HCT116 (cell line): Measurements from ENCODE around the gene TEX30. TPM values are rescaled to one million over a fixed set of nuclear protein-coding genes. Genes with fewer than 3 reads are reported as not detected.

Experiments
- ATAC-seq: fragments of 200-7000 bp; cut with Tn5 transposase; 2 replicates; pipeline ENCODE4 v1.9.1; 2020; ENCODE audit warnings: mild to moderate bottlenecking, moderate library complexity
- BruUV-seq: library from RNA; stranded (reverse); fragments of 400-500 nt; replicated peaks from 2 replicates; lab custom pipeline; 2021; lab: Mats Ljungman, UMichigan
- CTCF ChIA-PET: fragments of 300-600 bp; sonication (Branson Sonifier 250); formaldehyde crosslinking; loops from one replicate; lab custom pipeline; 2021; ENCODE audit warnings: antibody characterized with exemption; lab: Charles Lee
- POLR2A ChIA-PET: fragments of 300-600, 350-600 bp; sonication (Branson Sonifier 250); formaldehyde crosslinking; loops from one replicate; lab custom pipeline; 2021; ENCODE audit warnings: antibody characterized with exemption; lab: Charles Lee
- RAD21 ChIA-PET, 2 experiments: fragments of 300-600 bp; sonication (Branson Sonifier 250); formaldehyde crosslinking; loops; one replicate each; lab custom pipeline; 2023; ENCODE audit warnings: low total read pairs in 2 of 2; ENCODE audit not compliant: uncharacterized antibody in 2 of 2, unreplicated experiment in 2 of 2, low non-redundant PET in 1 of 2; lab: Charles Lee
- DNase-seq: peaks from one replicate; pipeline ENCODE4 v3.0.0-alpha.2; 2010; ENCODE audit warnings: low read depth, low spot score
- H2AFZ ChIP-seq: fragments of 200-600 bp; shearing (Covaris generic), sonication (generic); 2 replicates; pipeline ENCODE4 v1.6.1; 2017; ENCODE audit warnings: low read depth, mixed run types, mixed read lengths, antibody characterized with exemption, low read length; ENCODE audit not compliant: poor library complexity, severe bottlenecking
- H3K27ac ChIP-seq: 2 replicates; pipeline ENCODE4 v1.5.1; 2012; ENCODE audit warnings: low read depth, low read length
- H3K27me3 ChIP-seq: fragments of 200-600 bp; sonication (generic); 2 replicates; pipeline ENCODE4 v1.6.1; 2016; ENCODE audit warnings: mixed run types, low read length, mixed read lengths; ENCODE audit not compliant: insufficient read depth
- H3K36me3 ChIP-seq, 2 experiments: fragments of 200-500 bp in 1 of 2; fragments of 200-600 bp in 1 of 2; sonication (Bioruptor generic) in 1 of 2; sonication (generic) in 1 of 2; 2 replicates each; pipeline versions ENCODE4 v1.5.1 to v1.6.1; 2014 to 2016; ENCODE audit warnings: low read length in 2 of 2, inconsistent platforms in 1 of 2, mixed read lengths in 1 of 2, mixed run types in 1 of 2; ENCODE audit not compliant: insufficient read depth in 2 of 2, control insufficient read depth in 1 of 2
- H3K4me1 ChIP-seq, 2 experiments: fragments of 200-600 bp in 1 of 2; sonication (generic) in 1 of 2; 2 replicates each; pipeline versions ENCODE4 v1.5.1 to v1.6.1; 2012 to 2017; ENCODE audit warnings: low read length in 2 of 2, inconsistent platforms in 1 of 2, mild to moderate bottlenecking in 1 of 2, mixed read lengths in 1 of 2, mixed run types in 1 of 2, moderate library complexity in 1 of 2; ENCODE audit not compliant: insufficient read depth in 2 of 2, control insufficient read depth in 1 of 2
- H3K4me2 ChIP-seq: fragments of 200-600 bp; sonication (generic); 2 replicates; pipeline ENCODE4 v1.6.1; 2017; ENCODE audit warnings: mixed run types, low read length, mixed read lengths
- H3K4me3 ChIP-seq, 2 experiments: fragments of 200-600 bp in 1 of 2; sonication (generic) in 1 of 2; replicated peaks in 1 of 2; 2 replicates each; pipeline ENCODE4 v1.5.1; 2011 to 2016; ENCODE audit warnings: low read length in 2 of 2, control low read depth in 1 of 2, low read depth in 1 of 2, mild to moderate bottlenecking in 1 of 2, mixed read lengths in 1 of 2, mixed run types in 1 of 2
- H3K79me2 ChIP-seq: fragments of 200-600 bp; sonication (generic); 2 replicates; pipeline ENCODE4 v1.6.1; 2017; ENCODE audit warnings: mild to moderate bottlenecking, mixed run types, low read length, moderate library complexity, mixed read lengths; ENCODE audit not compliant: insufficient read depth
- H3K9ac ChIP-seq: fragments of 200-600 bp; sonication (generic); 2 replicates; pipeline ENCODE4 v1.6.1; 2016; ENCODE audit warnings: low read length, mixed read lengths
- H3K9me2 ChIP-seq: fragments of 200-600 bp; sonication (generic), shearing (Covaris generic); 2 replicates; pipeline ENCODE4 v1.6.1; 2017; ENCODE audit warnings: mixed run types, mild to moderate bottlenecking, moderate library complexity; ENCODE audit not compliant: insufficient read depth
- H3K9me3 ChIP-seq, 2 experiments: fragments of 200-500 bp in 1 of 2; fragments of 200-600 bp in 1 of 2; sonication (Bioruptor generic) in 1 of 2; sonication (generic) in 1 of 2; 2 replicates each; pipeline ENCODE4 v1.6.1; 2014 to 2017; ENCODE audit warnings: low read length in 2 of 2, mixed read lengths in 2 of 2, inconsistent platforms in 1 of 2, low read depth in 1 of 2, mild to moderate bottlenecking in 1 of 2, mixed run types in 1 of 2, moderate library complexity in 1 of 2; ENCODE audit not compliant: control insufficient read depth in 1 of 2, insufficient read depth in 1 of 2
- H4K20me1 ChIP-seq: fragments of 200-600 bp; sonication (generic), shearing (Covaris generic); 2 replicates; pipeline ENCODE4 v1.6.1; 2017; ENCODE audit warnings: mixed run types, mild to moderate bottlenecking, moderate library complexity; ENCODE audit not compliant: insufficient read depth
- ATF3 ChIP-seq: IDR thresholded peaks from 2 replicates; pipeline ENCODE4 v1.6.1; 2012
- CBX3 ChIP-seq: IDR thresholded peaks from 2 replicates; pipeline ENCODE4 v1.6.1; 2012; ENCODE audit warnings: low read depth
- CEBPB ChIP-seq: IDR thresholded peaks from 2 replicates; pipeline ENCODE4 v1.6.1; 2012; ENCODE audit warnings: low read depth
- EGR1 ChIP-seq: IDR thresholded peaks from 2 replicates; pipeline ENCODE4 v1.6.1; 2012; ENCODE audit warnings: low read depth
- FOSL1 ChIP-seq: IDR thresholded peaks from 2 replicates; pipeline ENCODE4 v1.6.1; 2012; ENCODE audit warnings: low read depth
- POLR2A ChIP-seq: IDR thresholded peaks from 2 replicates; pipeline ENCODE4 v1.7.0; 2011; ENCODE audit warnings: borderline replicate concordance; ENCODE audit not compliant: insufficient read depth, insufficient read length; ENCODE audit errors: extremely low read depth
- RAD21 ChIP-seq: IDR thresholded peaks from 2 replicates; pipeline ENCODE4 v1.6.1; 2012; ENCODE audit warnings: low read depth, mild to moderate bottlenecking
- ZFX ChIP-seq: fragments of 450-650 bp; IDR thresholded peaks from 2 replicates; pipeline ENCODE4 v1.6.1; 2017
- ZNF274 ChIP-seq: fragments of 200-500 bp; sonication (Bioruptor generic); IDR thresholded peaks from 2 replicates; pipeline ENCODE4 v1.6.1; 2014; ENCODE audit warnings: mild to moderate bottlenecking, low read depth, low read length, inconsistent platforms
- intact Hi-C: fragments of 100-400 bp; cut with micrococcal nuclease; formaldehyde crosslinking; loops from 2 replicates; pipeline ENCODE4 v1.10.0; 2022
- total RNA-seq: library from RNA; stranded (reverse); gene quantifications from one replicate; pipeline ENCODE4 v1.2.1, GENCODE V29; 2021; ENCODE audit not compliant: unreplicated experiment

Gene TEX30
- total RNA-seq, 1 experiment from 2014 or later: 22.3 TPM

DNA sequence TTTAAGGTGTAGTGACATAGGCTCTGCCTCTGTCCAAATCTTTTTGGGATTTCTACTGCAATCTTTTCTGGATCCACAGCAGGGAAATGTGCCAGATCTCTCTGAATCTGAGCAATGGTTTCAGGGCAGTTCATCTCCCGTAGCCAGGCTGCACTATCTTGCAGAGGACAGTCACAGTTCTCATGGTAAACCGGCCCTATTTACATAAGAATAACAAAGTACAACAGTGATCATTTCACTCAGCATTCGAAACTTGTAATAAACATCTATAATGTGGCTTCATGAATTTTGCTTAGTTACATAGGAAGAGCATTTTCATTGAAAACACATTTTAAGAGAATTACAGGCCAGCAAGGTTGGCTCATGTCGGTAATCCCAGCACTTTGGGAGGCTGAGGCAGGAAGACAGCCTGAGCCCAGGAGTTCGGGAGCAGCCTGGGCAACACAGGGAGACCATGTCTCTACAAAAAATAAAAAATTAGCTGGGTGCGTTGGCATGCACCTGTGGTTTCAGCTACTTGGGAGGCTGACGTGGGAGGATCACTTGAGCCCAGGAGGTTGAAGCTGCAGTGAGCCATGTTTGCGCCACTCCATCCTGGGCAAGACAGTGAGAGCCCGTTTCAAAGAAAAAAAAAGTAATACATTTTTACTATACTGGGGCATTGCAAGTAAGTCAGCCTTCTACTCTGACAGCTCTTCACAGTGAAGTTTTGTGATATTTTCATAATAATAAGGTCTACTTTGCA lies 20.2 kb upstream of the TEX30 start:
- ATAC-seq (no peak), DNase-seq (no peak)
- intact Hi-C loops: no loop called here
- Histone ChIP-seq H3K4me3 (no peak overlapping the region), H3K9me2 (no peaks in the 10 kb centered on the region), H3K9ac (no peak overlapping the region), H3K36me3 (peaks cover 0 to 2% of the 10 kb centered on the region in 2 experiments; a peak in 1 of 4 replicates), H4K20me1 (no peaks in the 10 kb centered on the region), H3K4me1 (peaks cover 6% of the 10 kb centered on the region in 2 experiments), H3K27ac (no peak overlapping the region), H3K4me2 (no peak overlapping the region), H3K27me3 (no peaks in the 10 kb centered on the region), H2AFZ (no peak overlapping the region), H3K79me2 (no peaks in the 10 kb centered on the region), H3K9me3 (no peaks in the 10 kb centered on the region)
- RAD21 ChIA-PET: no interaction called here
- no peak for TF ChIP-seq ZFX
- no peak for TF ChIP-seq POLR2A
- TF ChIP-seq CEBPB: no peak
- TF ChIP-seq FOSL1: no peak
- TF ChIP-seq RAD21: no peak
- TF ChIP-seq ZNF274: no peak
- TF ChIP-seq ATF3: no peak
- no peak for TF ChIP-seq CBX3
- POLR2A ChIA-PET: no interaction called here
- CTCF ChIA-PET: no interaction called here
- no TSS peak for BruUV-seq

DNA sequence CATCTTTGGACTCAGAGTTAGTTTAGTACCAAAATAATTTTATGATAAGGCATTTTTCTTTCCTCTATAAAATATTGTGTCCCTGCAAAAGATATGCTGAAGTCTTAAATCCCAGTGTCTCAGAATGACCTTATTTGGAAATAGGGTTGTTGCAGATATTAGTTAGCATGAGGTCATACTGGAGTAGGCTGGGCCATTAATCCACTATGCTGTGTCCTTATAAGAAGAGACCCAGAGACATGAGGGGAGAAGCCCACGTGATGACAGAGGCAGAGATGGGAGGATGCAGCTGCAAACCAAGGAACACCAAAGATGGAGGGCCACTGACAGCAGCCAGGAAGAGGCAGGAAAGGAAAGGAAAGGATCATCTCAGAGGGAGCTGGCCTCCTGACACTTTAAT lies 18.8 kb upstream of the TEX30 start:
- H2AFZ ChIP-seq: no peak overlapping the region
- no peaks in the 10 kb centered on the region for H3K79me2 ChIP-seq
- no peak for ATAC-seq
- H3K9ac ChIP-seq: no peak overlapping the region
- ChIA-PET POLR2A (no interaction called here), CTCF (no interaction called here), RAD21 (no interaction called here)
- no TSS peak for BruUV-seq
- no peak for TF ChIP-seq EGR1
- no peak overlapping the region for H3K27ac ChIP-seq
- no peaks in the 10 kb centered on the region for H3K9me3 ChIP-seq
- H3K4me2 ChIP-seq: no peak overlapping the region
- H3K4me3 ChIP-seq: no peak overlapping the region
- peaks cover 0 to 4% of the 10 kb centered on the region in 2 experiments; a peak in 1 of 4 replicates for H3K36me3 ChIP-seq
- no peaks in the 10 kb centered on the region for H3K4me1 ChIP-seq
- H3K27me3 ChIP-seq: no peaks in the 10 kb centered on the region
- no peaks in the 10 kb centered on the region for H3K9me2 ChIP-seq
- intact Hi-C loops: no loop called here
- no peak for DNase-seq
- H4K20me1 ChIP-seq: no peaks in the 10 kb centered on the region
